HG03064 (cell line): ENCODE results near the gene PAIP2.
A peak's percentile ranks its signal among the peaks of the same experiment; 100 is the strongest.

ENCODE experiments used
- ATAC-seq: cut with Tn5 transposase; IDR thresholded peaks from one replicate; pipeline ENCODE4 v1.9.1; 2021; ENCODE audit warnings: low read depth; ENCODE audit not compliant: unreplicated experiment

Gene PAIP2

DNA sequence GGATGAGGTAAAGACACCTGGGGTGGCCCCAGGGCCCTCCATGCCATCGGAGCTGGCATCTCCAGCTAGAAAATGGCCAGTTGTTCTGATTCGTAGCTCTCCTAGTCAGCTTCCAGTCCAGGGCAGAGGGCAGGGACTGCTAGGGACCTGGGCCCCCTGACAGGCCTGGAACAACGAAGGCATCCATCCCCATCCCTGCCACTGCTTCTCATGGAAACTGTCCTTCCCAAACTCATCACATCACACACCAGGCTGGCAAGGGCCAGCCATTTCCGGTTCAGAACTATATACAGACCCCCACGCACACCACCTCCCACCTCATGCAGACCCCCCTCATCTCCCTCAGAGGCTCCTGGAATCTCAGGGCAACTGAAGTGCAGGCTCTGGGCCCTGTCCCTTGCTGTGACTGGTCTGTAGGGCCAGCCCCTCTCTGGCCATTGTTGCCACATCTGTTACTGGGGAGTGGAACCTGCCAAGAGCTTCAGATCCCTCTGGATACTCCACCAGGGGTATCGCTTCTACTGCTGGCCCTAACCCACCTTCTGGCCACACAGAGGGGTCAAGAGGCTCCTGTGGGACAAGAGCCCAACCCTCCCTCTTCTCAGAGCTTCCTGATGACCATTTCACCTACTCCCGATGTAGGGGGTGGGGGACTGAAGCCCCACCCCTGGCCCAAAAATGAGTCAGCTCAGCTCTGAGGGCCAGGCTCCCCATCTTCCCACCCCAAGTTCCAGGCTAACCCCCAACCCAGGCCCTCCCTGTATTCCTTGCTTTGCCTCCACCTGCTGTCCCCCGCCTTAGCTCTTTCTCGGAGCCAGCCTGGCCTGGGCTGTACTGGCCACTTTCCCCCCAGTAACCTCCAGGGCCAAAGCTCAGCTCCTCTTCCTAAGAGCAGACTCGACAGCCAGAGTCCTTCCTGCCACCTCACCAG lies 49.2 kb downstream of the PAIP2 start:
- no peak for ATAC-seq

DNA sequence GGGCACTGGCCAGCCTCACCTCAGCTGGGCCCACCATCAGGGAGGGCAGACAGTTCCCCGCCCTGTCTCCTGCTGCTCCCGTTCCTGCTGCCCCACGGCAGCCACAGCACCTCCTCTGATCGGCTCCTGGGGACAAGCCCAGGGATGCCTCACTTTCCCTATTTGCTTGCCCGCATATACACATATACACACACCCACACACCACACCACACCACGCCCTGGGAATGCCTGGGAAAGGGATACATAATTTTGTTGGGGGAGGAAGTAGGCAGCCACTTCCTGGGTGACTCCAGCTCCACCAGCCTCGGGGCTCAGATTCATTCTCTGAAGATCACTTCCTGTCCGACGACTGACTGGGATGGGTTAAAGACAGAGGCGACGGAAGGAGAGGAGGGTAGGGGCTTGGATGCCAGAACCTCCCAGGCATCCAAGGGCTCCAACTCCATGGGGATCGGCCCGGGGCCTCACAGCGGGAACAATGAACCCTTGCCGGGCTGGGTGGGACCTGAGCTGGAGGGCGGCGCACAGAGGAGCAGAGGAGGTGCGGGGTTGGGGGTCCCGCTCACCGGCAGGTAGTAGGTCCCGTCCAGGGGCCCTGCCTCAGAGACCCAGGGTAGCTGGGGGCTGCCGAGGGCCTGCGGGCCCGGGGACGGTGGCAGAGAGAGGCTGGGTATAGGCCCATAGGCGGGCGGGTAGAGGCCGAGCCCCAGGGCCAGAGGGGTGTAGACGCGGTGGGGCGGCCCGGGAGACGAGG lies 50.1 kb downstream of the PAIP2 start:
- peak; percentile 2 for ATAC-seq

DNA sequence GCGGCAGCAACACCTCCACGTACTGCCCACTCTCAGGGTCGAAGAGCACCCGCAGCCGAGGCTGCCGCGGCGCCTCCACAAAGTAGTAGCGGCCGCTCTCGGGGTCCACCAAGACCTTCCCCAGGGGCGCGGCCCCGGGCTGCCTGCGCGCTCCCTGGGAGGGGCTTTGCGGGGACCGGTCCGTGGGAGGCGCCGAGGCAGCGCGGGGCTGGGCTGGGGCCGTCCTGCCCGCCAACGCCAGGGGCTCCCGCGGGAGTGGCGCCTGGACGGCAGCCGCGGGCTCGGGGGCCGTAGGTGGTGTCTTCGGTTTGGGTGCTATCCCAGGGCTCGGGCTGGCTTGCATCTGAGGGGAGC lies 50.6 kb downstream of the PAIP2 start:
- ATAC-seq = no peak

DNA sequence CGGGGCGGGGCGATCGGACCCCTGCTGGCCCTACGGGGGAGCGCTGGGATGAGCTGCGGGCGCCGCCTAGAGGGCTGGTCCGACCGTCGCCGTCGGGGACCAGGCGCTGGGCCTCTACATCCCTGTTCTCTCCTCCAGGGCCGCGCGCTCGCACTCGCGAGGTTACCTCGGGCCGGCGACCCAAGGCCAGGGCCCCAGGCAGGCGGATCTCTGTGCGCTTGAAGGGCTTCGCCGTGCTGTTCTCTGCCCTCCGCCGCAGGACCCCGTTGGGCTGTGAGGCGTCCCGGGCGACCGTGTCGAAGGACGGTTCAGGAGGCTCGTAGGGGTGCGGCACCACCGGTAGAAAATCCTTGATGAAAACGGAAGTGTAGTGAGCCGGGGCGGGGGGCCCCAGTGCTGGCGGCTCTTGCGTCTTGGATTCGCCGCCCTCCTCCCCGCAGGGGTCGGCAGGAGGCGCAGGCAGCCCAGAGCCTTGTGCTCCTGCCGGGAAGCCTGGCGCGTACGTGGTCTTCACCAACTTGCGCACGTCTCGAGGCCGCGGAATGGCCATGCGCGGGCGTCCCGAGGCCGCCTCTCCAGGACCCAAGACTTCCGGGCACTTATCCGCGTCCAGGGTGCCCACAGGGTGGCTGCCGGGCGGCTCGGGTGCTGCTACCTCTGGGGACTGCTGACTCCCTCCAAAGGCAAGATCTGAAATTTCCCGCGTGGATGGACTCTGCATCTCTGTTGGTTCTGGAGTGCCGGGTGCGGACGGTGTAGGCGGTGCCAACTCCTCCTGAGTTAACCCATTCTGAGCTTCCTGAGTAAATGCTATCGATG lies 51.2 kb downstream of the PAIP2 start:
- peak; percentile 41 for ATAC-seq

DNA sequence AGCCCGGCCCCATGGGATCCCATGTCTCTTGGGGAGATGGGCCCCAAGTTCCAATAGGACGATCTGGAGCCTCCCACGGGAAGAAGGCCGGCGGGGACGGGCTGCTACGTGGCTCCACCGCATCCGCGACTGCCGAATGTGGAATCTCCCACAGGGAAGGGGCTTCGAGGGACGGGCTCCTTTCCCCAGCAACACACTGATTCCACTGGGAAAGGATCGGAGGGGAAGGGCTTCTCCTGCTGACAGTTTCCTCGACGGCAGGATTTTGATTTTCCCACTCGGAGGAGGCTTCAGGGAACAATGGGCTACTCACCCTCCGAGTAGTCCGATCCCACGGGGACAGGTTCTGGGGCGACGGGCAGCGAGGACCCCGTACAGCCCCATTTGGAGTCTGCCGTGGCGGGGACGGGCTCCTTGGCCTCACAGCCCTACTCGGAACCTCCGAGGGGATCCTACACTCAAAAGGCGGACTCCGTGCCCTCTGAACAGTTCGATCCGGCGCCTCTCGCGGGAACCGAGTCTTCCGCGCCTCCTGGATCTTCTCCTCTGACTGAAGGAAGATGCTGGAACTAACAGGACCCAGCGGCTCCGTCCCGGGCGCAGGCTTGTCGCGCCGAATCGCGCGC lies 52.0 kb downstream of the PAIP2 start:
- ATAC-seq = no peak

DNA sequence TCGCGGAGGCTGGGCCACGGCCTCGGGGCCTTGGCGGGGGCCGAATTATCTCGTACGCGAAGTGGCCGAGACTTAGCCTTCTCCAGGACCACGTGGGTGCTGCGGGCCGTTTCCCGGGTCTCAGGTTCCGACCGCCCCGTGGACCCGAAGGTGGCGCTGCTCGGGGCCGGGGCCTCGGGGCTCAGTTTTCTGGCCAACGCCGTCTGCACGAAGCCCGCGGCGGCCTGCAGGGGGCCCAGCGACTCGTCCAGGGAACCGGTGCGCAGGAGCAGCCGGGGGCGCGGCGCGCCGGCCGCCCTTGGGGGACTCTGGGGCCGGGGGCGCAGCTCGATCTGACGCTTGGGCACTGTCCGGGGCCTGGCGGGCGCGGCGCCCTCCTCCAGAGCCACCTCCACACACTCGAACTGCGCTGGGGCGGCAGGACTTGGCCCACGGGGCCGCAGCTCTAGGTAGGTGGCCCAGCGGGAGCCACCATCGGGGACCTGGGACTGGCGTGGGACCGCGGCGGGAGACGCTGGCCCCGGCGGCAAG lies 52.5 kb downstream of the PAIP2 start:
- ATAC-seq = no peak

DNA sequence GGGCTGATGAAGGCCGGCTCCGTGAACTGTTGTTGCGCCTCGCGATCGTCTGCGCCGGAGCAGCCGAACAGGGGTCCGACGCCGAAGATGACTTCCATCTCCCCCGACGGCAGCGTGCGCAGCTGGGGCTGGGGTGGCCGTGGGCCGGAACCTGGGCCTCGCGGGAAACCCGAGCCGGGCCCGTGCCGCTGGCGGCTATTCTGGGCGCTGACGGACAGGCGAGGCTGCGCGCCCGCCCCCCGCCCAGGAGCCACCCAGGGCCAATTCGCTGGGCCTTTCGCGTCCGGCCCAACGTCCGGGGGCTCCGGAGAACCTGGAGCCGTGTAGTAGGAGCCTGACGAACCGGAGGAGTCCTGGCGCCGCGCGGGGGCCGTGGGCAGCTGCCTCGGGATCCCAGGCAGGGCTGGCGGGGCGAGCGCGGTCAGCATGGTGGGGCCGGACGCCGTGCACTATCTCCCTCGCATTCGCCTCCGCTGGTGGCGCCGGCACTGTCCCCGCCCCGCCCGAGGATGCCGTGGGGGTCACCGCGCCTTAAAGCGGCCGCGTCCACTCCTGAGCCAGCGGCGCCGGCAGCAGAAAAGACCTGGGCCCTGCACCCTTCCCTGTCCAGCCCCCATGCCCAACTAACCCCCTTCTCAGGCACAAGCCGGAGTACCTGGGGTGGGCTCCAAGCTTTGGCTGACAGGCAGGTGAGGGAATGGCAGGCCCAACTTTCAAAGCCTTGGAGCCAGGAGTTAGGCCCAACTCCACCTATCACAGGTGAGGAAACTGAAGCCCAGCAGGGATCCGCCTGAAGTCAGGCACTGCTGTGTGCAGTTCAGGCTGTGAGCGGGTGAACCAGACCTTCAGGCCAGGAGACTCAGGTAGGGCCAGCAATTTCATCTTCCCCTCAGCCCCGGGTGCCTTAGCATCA lies 53.3 kb downstream of the PAIP2 start, which contains the start of gene PROB1:
Gene PROB1, minus strand, starts transcription at position 451 of the 913 bp plus-strand sequence. Its CDS starts 23 bp downstream, at position 428.
- ATAC-seq = no peak

DNA sequence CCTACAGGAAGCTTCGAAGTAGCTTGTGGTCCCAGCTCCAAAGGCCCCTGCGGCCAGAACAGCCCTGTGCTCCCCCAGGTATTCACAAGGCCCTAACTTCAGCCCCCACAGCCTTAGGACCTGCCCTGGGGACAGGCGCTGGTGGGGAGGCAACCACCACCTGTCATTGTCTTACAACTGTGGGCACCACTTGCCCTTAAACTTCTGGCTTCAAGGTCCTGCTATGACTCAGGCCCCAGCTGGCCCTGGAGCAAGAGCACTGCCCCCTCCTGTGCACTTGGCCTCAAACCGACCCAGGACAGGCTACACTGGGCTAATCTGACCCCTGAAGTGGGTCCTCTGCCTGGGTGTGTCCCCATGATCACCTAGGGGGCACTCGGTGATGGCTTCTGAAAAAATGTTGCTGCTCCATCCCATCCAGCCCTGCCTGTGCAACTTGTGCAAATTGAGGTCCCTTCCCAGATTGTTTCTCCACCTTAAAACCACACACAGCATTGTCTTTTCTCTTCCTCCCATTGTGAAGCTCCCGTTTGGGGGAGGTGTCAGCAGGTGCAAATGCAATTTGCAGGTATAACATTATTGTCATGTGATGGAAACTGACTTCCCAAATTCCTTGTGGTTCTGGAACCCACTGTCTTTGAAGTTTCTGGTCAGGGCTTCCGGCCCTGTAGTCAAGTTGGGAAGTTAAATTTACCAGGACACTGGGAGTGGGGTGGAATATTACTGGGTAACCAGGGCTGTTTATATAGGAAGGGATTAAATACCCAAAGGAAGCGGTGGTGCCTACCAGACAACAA lies 54.4 kb downstream of the PAIP2 start:
- no peak for ATAC-seq

DNA sequence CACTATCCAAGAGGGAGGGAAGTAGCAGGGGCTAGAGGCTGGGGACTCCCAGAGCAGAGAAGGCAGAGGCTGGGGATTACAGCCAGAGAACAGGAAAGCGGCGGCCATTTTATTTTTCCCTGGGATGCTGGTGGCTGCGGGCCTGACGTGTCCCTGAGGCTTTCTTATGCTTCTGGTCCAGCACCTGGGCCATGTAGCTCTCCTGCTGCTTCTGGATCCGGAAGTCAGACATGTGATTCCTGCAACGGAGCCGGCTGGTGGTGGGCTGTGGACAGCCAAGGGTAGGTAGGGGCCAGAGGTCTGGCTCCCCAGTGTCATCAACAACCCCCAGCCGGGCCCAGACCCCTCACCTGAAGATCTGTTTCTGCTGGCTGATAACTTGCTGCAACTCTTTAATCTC lies 55.0 kb downstream of the PAIP2 start:
- ATAC-seq = no peak

DNA sequence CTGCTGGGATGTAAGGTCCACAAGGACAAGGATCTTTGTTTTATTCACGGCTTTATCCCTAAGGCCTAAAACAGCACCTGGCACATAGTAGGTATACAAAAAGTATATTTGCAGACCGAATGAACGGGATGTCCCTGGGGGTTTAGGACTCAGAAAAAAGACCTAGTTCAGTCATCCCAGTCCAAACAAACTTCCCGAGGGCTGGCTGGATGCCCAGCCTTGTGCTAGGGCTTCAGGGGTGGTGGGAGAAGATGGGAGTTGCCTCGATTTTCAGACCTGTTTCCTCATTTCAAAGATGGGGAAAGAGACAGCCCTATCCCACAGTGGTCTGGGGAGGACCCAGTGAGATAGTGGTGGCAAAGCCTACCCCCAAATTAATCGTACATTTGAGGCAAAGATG lies 56.3 kb downstream of the PAIP2 start:
- no peak for ATAC-seq

DNA sequence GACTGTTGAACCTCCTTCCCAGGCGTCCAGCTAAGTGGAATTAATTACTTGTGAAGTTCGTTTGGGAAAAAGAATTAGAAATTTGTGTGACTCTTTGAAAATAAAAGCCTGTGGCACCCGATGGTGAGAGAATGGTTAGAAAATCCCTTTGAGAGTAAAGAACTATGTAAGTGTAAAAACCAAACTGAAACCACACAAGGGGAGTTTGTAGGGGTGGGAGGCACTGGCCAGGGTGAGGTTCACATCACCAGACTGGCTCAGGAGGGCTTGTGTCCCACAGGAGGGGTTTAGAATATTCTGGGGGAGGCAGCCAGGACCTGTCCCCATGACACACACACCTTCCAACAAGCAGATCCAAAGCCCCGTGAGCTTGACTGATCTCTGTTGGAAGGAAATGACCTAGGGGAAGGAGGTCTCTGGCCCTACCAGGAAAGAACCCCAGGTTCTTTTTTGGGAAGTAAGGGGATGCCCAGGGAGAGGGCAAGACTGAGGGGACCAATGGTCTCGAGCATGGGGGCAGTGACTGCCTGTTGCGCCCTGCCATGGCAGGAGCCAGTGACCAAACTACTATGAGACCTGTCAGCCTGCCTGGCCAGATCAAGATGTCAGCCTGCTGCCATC lies 58.0 kb downstream of the PAIP2 start:
- ATAC-seq = no peak

DNA sequence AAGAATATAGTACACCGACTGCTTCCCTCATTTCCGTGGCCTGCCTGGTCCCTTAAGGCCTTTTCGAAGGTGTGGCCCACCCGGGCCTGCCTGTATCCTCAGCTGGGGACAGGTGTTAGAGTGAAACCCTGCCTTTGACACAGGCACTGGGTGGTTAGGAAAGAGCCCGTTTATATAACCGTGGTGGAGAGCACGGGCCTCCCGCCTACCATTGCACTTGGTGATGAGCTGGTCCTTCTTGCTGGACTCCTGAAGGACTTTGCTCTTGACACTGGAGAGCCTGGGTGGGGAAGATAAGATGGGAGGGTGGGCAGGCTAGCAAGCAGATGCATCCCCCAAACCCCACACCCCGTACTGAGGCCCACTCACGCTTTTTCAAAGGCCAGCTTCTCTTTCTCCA lies 59.9 kb downstream of the PAIP2 start:
- ATAC-seq = no peak

DNA sequence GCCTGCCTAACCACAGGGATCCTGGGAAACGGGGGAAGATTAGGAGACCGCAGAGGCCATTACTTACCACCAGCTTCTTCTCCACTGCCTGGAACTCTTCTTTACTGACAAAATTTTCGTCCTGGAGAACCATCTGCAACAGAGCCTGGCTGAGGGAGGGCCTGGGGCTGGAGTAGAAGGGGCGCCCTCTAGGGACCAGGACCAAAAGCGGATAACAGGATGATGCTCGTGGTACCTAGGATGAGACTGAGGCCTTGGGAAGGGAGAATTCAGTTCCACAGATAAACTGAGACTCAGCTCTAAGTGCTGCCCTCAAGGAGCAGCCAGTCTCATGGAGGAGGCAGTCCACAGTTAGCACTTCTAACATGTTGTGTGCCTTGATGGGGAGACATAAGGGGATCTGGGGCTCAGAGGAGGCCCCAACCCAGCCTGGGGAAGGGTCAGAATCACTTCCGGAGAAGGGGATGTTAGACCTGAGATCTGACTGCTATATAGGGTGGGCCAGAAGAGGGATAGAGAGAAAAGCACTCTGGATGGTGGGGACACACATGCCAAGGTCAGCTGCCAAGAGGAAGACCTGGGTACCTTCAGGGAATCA lies 61.0 kb downstream of the PAIP2 start:
- no peak for ATAC-seq

DNA sequence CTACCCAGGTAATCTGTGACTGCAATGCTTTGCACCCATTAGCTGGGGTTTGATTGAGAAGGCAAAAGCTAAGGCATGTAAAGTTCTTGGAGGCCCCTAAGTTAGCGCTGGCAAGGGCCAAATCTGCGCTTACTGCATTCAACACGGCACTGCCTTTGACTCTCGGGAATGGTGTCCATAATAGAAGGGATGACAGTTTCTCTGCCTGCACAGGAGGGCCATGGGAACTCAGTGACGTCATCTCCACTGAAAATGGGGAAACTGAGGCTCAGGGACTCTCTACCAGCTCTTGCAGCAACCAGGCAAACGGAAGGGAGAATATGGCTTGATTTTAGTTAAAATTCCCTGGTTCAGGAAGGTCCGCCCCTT lies 61.7 kb downstream of the PAIP2 start:
- no peak for ATAC-seq

DNA sequence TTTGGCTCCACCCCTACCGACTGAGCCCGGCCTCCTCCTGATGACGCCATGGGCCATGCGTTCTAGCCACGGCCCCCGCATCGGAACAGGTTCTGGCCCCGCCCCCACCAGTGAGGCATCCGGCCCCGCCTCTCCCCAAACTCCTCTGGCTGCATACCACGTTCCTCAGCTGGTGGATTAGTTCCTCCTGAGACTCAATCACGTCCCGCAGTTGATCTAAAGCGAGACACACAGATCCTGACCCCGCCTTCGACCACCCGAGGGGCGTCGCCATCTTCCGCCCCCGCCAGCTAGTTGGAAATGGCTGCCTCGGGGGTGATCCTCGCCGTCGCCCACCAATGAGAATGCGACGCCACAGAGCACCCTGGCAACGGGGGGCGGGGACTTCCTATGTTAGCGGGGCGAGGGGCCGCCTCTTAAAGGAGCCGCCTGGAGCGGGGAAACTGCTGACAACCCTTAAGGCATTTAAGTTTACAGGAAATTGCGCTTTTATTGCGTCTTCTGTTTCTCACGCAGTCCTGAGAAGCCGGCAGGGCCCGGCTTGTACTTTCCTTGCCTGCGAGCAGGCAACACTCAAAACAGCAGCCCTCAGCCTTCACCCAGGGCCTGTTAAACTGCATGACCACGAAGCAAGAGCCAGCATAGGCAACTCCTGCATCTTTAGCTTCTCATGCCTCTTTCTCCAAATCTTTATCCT lies 62.3 kb downstream of the PAIP2 start, which contains the start of gene SPATA24:
Gene SPATA24, minus strand, starts transcription at position 303 of the 697 bp plus-strand sequence. Its CDS starts 29 bp downstream, at position 274.
- ATAC-seq = peak; percentile 70

DNA sequence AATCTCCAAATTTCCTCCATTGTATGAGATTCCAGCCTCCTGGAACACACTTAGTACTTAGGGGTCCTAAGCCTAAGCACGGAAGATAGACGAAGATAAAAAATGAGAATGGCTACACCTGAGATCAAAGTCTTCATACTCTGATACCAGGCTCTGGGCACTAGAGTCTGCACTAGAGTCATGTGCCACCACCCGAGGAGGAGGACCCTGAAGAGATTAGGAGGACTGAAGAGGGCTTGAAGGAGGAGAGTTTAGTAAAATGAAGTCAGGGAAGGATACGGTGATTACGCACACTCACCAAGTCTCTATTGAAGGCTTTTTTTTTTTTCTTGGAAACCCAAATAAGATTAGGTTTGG lies 62.8 kb downstream of the PAIP2 start:
- no peak for ATAC-seq

DNA sequence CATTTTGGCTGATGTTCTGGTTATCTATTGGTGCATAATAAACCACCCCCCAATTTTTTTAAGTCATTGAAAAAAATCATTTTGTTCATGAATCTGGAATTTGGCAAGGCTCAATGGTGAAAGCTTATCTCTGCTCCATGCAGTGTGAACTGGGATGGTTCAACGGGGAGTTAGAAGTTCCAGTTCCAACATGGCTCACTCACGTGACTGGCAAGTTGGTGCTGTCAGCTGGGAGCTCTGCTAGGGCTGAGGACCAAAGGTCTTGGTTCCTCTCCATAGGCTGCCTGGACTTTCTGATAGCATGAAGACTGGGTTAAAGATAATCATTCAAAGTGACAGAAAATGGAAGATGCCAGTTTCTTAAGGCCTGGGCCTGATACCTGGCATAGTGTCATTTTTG lies 65.3 kb downstream of the PAIP2 start:
- no peak for ATAC-seq
